HepG2 (cell line): ENCODE measurements around the gene USE1. TPM values are rescaled to one million over a fixed set of nuclear protein-coding genes. Genes with fewer than 3 reads are reported as not detected.

Experiments
- ATAC-seq: fragments of 200-7000 bp; cut with Tn5 transposase; 3 replicates; pipeline ENCODE4 v1.9.1; 2020; ENCODE audit warnings: mild to moderate bottlenecking, moderate library complexity
- BruUV-seq: library from RNA; stranded (reverse); fragments of 400-500 nt; replicated peaks from 2 replicates; lab custom pipeline; 2021; lab: Mats Ljungman, UMichigan
- CTCF ChIA-PET: fragments of 300-600 bp; formaldehyde crosslinking; extraction: SDS; loops from one replicate; lab custom pipeline; 2021; ENCODE audit warnings: low total read pairs, inconsistent platforms, low intra/inter-chr PET ratio; lab: Yijun Ruan, JAX
- POLR2A ChIA-PET: fragments of 350-600 bp; sonication (Branson Sonifier 250); formaldehyde crosslinking; loops from one replicate; lab custom pipeline; 2020; ENCODE audit warnings: antibody characterized with exemption, inconsistent platforms; lab: Yijun Ruan, JAX
- DNase-seq: peaks from one replicate; pipeline ENCODE4 v3.0.0-alpha.2; 2015; ENCODE audit warnings: low spot score
- FAIRE-seq: peaks from 3 replicates; lab custom pipeline; 2011; peaks lifted over from hg19 to GRCh38; lab: Jason Lieb, UNC
- H2AFZ ChIP-seq: one replicate; pipeline ENCODE4 v1.6.1; 2011; ENCODE audit warnings: low read length, inconsistent platforms
- H3K27ac ChIP-seq: fragments of 300-600 bp; 3 replicates; pipeline ENCODE4 v1.8.0; 2011; ENCODE audit warnings: mixed run types, mild to moderate bottlenecking, mixed read lengths, low read length, inconsistent platforms; ENCODE audit not compliant: insufficient read depth; ENCODE audit errors: extremely low read length
- H3K27me3 ChIP-seq, 2 experiments: fragments of 200-600 bp in 1 of 2; 2 replicates in 1 of 2; 3 replicates in 1 of 2; pipeline versions ENCODE4 v1.6.0 to v1.8.0; 2011; ENCODE audit warnings: low read length in 2 of 2, mild to moderate bottlenecking in 2 of 2, moderate library complexity in 2 of 2, inconsistent platforms in 1 of 2; ENCODE audit not compliant: insufficient read depth in 2 of 2, control insufficient read depth in 1 of 2
- H3K36me3 ChIP-seq, 2 experiments: fragments of 200-600 bp in 1 of 2; replicated peaks in 1 of 2; 2 replicates in 1 of 2; 3 replicates in 1 of 2; pipeline versions ENCODE4 v1.5.1 to v1.8.0; 2011; ENCODE audit warnings: low read length in 2 of 2, inconsistent platforms in 1 of 2; ENCODE audit not compliant: insufficient read depth in 2 of 2, control insufficient read depth in 1 of 2
- H3K4me1 ChIP-seq: 2 replicates; pipeline ENCODE4 v1.5.1; 2012; ENCODE audit warnings: low read length, inconsistent platforms; ENCODE audit not compliant: insufficient read depth
- H3K4me2 ChIP-seq: 2 replicates; pipeline ENCODE4 v1.6.0; 2011; ENCODE audit warnings: low read depth, low read length, inconsistent platforms
- H3K4me3 ChIP-seq, 3 experiments: fragments of 200-600 bp in 1 of 3; sonication (generic), shearing (Covaris generic) in 1 of 3; replicated peaks in 1 of 3; 2 replicates each; pipeline ENCODE4 v1.5.1; 2011 to 2016; ENCODE audit warnings: low read length in 3 of 3, inconsistent platforms in 2 of 3, low read depth in 2 of 3, mild to moderate bottlenecking in 2 of 3, control low read depth in 1 of 3, mixed read lengths in 1 of 3; ENCODE audit not compliant: insufficient read depth in 1 of 3
- H3K79me2 ChIP-seq: one replicate; pipeline ENCODE4 v1.6.1; 2011; ENCODE audit warnings: low read length, inconsistent platforms; ENCODE audit not compliant: insufficient read depth
- H3K9ac ChIP-seq: 2 replicates; pipeline ENCODE4 v1.6.0; 2011; ENCODE audit warnings: mild to moderate bottlenecking, low read depth, low read length, inconsistent platforms; ENCODE audit not compliant: insufficient read depth
- H3K9me3 ChIP-seq: 2 replicates; pipeline ENCODE4 v1.5.1; 2012; ENCODE audit warnings: mild to moderate bottlenecking, low read length
- H4K20me1 ChIP-seq: 2 replicates; pipeline ENCODE4 v1.6.0; 2011; ENCODE audit warnings: inconsistent platforms, mild to moderate bottlenecking, low read length, moderate library complexity; ENCODE audit not compliant: insufficient read depth
- BRD4 ChIP-seq: sonication (generic); formaldehyde crosslinking; IDR thresholded peaks from 2 replicates; pipeline ENCODE4 v1.4.0; 2020; ENCODE audit warnings: missing genetic modification reagents
- DMAP1 ChIP-seq: IDR thresholded peaks from 2 replicates; pipeline ENCODE4 v1.6.1; 2016
- HDAC6 ChIP-seq: fragments of 200-600 bp; sonication (generic); IDR thresholded peaks from 2 replicates; pipeline ENCODE4 v1.7.0; 2017; ENCODE audit warnings: mild to moderate bottlenecking, antibody characterized with exemption, low read length, low read depth
- HNRNPH1 ChIP-seq: fragments of 200-400 bp; formaldehyde crosslinking; optimal IDR thresholded peaks from 2 replicates; pipeline ENCODE3; 2017; ENCODE audit warnings: mild to moderate bottlenecking, low read depth, low read length
- ISL2 ChIP-seq: sonication (generic); formaldehyde crosslinking; IDR thresholded peaks from 2 replicates; pipeline ENCODE4 v1.5.0; 2020; ENCODE audit warnings: missing genetic modification reagents
- MXI1 ChIP-seq: IDR thresholded peaks from 3 replicates; pipeline ENCODE4 v1.6.1; 2012; ENCODE audit warnings: low read depth, low read length, inconsistent platforms, borderline replicate concordance
- NR2F6 ChIP-seq, 2 experiments: IDR thresholded peaks; 2 replicates each; pipeline ENCODE4 v1.6.1; 2016; ENCODE audit warnings: antibody characterized with exemption in 1 of 2, mild to moderate bottlenecking in 1 of 2
- RNF2 ChIP-seq: fragments of 450-650 bp; conservative IDR thresholded peaks from 2 replicates; pipeline ENCODE4 v1.6.1; 2016; ENCODE audit warnings: low read depth
- SIX1 ChIP-seq: sonication (generic); formaldehyde crosslinking; IDR thresholded peaks from 2 replicates; pipeline ENCODE4 v1.4.0; 2020; ENCODE audit warnings: missing genetic modification reagents, borderline replicate concordance
- SP4 ChIP-seq: sonication (generic); formaldehyde crosslinking; IDR thresholded peaks from 2 replicates; pipeline ENCODE4 v1.8.1; 2023; ENCODE audit warnings: mild to moderate bottlenecking, missing genetic modification reagents
- ZMYM2 ChIP-seq: sonication (generic); formaldehyde crosslinking; IDR thresholded peaks from 2 replicates; pipeline ENCODE4 v1.8.0; 2022; ENCODE audit warnings: mild to moderate bottlenecking, missing genetic modification reagents
- ZNF703 ChIP-seq: sonication (generic); formaldehyde crosslinking; IDR thresholded peaks from 2 replicates; pipeline ENCODE4 v1.5.1; 2020; ENCODE audit warnings: missing genetic modification reagents, mild to moderate bottlenecking, moderate library complexity, borderline replicate concordance
- ZNF891 ChIP-seq: sonication (generic); formaldehyde crosslinking; IDR thresholded peaks from 2 replicates; pipeline ENCODE4 v1.5.0; 2020; ENCODE audit warnings: mild to moderate bottlenecking, missing genetic modification reagents
- WGBS: methylation state at CpG from one replicate; pipeline ENCODE4 v1.1.6; 2017; ENCODE audit warnings: low lambda C conversion rate; 5-methylcytosine and 5-hydroxymethylcytosine counted together
- in situ Hi-C: cut with HindIII; loops from 2 replicates; pipeline ENCODE4 v1.10.0; 2017; ENCODE audit warnings: low pct_unique_long_range_greater_than_20kb; ENCODE audit not compliant: extremely low pct_ligation_motif_present
- intact Hi-C: fragments of 100-400 bp; cut with micrococcal nuclease; formaldehyde crosslinking; loops from one replicate; pipeline ENCODE4 v1.10.0; 2022; ENCODE audit not compliant: unreplicated experiment
- polyA plus RNA-seq, 8 experiments: library from polyadenylated mRNA; depleted of rRNA in 3 of 8; stranded (reverse) in 7 of 8; unstranded in 1 of 8; fragments of >200 nt; fragmentation: Illumina TruSeq in 4 of 8; extraction: Trizol in 4 of 8; gene quantifications; 2 replicates each; pipeline versions ENCODE4 v1.2.1 to v1.2.3, GENCODE V29; 2011 to 2016; ENCODE audit warnings: low read depth in 4 of 8, missing spikeins in 1 of 8, mixed read lengths in 1 of 8; ENCODE audit not compliant: insufficient read depth in 1 of 8
- total RNA-seq, 5 experiments: library from RNA; depleted of rRNA; stranded (reverse); fragments of >200 nt; fragmentation: Illumina TruSeq; extraction: Trizol; gene quantifications; 2 replicates each; pipeline ENCODE4 v1.2.3, GENCODE V29; 2016; ENCODE audit warnings: low read depth in 1 of 5
- TF ChIP-seq, protein P1 (sequence below): sonication (generic); formaldehyde crosslinking; IDR thresholded peaks from 2 replicates; pipeline ENCODE4 v1.9.0; 2021; ENCODE audit warnings: missing genetic modification reagents, mild to moderate bottlenecking, borderline replicate concordance
- TF ChIP-seq, protein P2 (sequence below): sonication (generic); formaldehyde crosslinking; conservative IDR thresholded peaks from 2 replicates; pipeline ENCODE4 v1.4.0; 2020; ENCODE audit warnings: missing genetic modification reagents
- TF ChIP-seq, protein P3 (sequence below): sonication (generic); formaldehyde crosslinking; IDR thresholded peaks from 2 replicates; pipeline ENCODE4 v1.5.0; 2020; ENCODE audit warnings: mild to moderate bottlenecking, missing genetic modification reagents
- TF ChIP-seq, protein P4 (sequence below): sonication (generic); formaldehyde crosslinking; IDR thresholded peaks from 2 replicates; pipeline ENCODE4 v1.8.0; 2022; ENCODE audit warnings: missing genetic modification reagents, mild to moderate bottlenecking, inconsistent platforms, borderline replicate concordance
- TF ChIP-seq, protein P5 (sequence below): sonication (generic); formaldehyde crosslinking; IDR thresholded peaks from 2 replicates; pipeline ENCODE4 v1.9.0; 2021; ENCODE audit warnings: missing genetic modification reagents, borderline replicate concordance

The USE1 gene
- total and polyA plus RNA-seq, 2 of the 13 experiments (the other 11 are each of a cell fraction or from before 2014, with no cell fraction given): 9.9 to 17.6 TPM

DNA sequence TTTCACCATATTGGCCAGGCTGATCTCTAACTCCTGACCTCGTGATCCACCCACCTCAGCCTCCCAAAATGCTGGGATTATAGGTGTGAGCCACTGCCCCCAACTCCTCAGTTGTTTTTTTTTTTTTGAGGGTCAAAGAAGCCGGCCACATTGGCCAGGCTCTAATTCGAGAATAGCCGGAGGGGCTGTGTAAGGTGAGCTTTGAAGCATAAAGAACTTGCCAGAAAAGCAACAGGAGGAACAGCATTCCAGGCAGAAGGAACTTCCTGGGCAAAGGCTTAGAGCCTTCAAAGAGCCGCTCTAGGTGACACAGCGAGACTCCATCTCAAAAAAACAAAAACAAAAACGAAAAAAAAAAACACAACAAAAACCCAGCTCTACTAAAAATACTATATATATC lies 50.9 kb downstream of the USE1 start:
- CTCF ChIA-PET: no interaction called here
- intact Hi-C loops: loop anchor here (5.0 kb wide), 1 partner anchor 39 kb away; the partner anchor contains the start of gene OCEL1
- H3K79me2 ChIP-seq: peaks cover 13% of the 10 kb centered on the region
- no peak overlapping the region for H3K9ac ChIP-seq
- no peaks in the 10 kb centered on the region for H4K20me1 ChIP-seq
- no peaks in the 10 kb centered on the region for H3K9me3 ChIP-seq
- no peak overlapping the region for H3K4me3 ChIP-seq
- DNase-seq (no peak), FAIRE-seq (no peak), ATAC-seq (no peak)
- in situ Hi-C loops: no loop called here
- H3K27me3 ChIP-seq: peaks cover 0 to 6% of the 10 kb centered on the region in 2 experiments; a peak in 2 of 5 replicates
- 76% methylated on average over 7 of the region's 7 CpGs for WGBS
- H3K36me3 ChIP-seq: peaks cover 0 to 7% of the 10 kb centered on the region in 2 experiments; a peak in 2 of 5 replicates
- H3K4me1 ChIP-seq: peaks cover 46% of the 10 kb centered on the region
- POLR2A ChIA-PET: interaction anchor here (1.8 to 3.4 kb wide), 3 partner anchors 17 to 51 kb away, joined by 7 to 16 read pairs (median 13); partner anchors contain the start of genes DDA1 and USE1
- H3K27ac ChIP-seq: no peak overlapping the region
- no peak overlapping the region for H2AFZ ChIP-seq
- TF ChIP-seq ISL2 (no peak), BRD4 (CRISPR knock-in tag) (no peak), SP4 (no peak), ZNF891 (CRISPR knock-in tag) (no peak), ZMYM2 (CRISPR knock-in tag) (no peak), HDAC6 (no peak), DMAP1 (CRISPR knock-in tag) (no peak), MXI1 (no peak), HNRNPH1 (no peak), ZNF703 (CRISPR knock-in tag) (no peak), RNF2 (no peak), SIX1 (no peak), NR2F6 (IDR thresholded peaks at IDR 0.05) (no peak), NR2F6 (CRISPR knock-in tag; IDR thresholded peaks at IDR 0.05) (no peak)
- TF ChIP-seq, protein P1, sequence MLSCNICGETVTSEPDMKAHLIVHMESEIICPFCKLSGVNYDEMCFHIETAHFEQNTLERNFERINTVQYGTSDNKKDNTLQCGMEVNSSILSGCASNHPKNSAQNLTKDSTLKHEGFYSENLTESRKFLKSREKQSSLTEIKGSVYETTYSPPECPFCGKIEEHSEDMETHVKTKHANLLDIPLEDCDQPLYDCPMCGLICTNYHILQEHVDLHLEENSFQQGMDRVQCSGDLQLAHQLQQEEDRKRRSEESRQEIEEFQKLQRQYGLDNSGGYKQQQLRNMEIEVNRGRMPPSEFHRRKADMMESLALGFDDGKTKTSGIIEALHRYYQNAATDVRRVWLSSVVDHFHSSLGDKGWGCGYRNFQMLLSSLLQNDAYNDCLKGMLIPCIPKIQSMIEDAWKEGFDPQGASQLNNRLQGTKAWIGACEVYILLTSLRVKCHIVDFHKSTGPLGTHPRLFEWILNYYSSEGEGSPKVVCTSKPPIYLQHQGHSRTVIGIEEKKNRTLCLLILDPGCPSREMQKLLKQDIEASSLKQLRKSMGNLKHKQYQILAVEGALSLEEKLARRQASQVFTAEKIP (CRISPR knock-in tag): no peak
- TF ChIP-seq, protein P2, sequence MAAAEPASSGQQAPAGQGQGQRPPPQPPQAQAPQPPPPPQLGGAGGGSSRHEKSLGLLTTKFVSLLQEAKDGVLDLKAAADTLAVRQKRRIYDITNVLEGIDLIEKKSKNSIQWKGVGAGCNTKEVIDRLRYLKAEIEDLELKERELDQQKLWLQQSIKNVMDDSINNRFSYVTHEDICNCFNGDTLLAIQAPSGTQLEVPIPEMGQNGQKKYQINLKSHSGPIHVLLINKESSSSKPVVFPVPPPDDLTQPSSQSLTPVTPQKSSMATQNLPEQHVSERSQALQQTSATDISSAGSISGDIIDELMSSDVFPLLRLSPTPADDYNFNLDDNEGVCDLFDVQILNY (CRISPR knock-in tag): no peak
- TF ChIP-seq, protein P3, sequence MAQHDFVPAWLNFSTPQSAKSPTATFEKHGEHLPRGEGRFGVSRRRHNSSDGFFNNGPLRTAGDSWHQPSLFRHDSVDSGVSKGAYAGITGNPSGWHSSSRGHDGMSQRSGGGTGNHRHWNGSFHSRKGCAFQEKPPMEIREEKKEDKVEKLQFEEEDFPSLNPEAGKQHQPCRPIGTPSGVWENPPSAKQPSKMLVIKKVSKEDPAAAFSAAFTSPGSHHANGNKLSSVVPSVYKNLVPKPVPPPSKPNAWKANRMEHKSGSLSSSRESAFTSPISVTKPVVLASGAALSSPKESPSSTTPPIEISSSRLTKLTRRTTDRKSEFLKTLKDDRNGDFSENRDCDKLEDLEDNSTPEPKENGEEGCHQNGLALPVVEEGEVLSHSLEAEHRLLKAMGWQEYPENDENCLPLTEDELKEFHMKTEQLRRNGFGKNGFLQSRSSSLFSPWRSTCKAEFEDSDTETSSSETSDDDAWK (CRISPR knock-in tag): no peak
- TF ChIP-seq, protein P4, sequence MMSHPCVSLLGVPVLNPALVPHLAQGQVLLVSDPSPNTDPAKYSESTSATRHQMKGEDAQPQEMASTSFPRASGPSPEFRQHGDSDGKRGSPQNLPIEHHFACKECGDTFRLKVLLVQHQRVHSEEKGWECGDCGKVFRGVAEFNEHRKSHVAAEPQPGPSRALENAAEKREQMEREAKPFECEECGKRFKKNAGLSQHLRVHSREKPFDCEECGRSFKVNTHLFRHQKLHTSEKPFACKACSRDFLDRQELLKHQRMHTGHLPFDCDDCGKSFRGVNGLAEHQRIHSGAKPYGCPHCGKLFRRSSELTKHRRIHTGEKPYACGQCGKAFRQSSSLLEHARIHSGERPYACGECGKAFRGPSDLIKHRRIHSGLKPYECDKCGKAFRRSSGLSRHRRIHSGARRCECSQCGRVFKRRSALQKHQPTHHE (CRISPR knock-in tag): no peak
- TF ChIP-seq, protein P5, sequence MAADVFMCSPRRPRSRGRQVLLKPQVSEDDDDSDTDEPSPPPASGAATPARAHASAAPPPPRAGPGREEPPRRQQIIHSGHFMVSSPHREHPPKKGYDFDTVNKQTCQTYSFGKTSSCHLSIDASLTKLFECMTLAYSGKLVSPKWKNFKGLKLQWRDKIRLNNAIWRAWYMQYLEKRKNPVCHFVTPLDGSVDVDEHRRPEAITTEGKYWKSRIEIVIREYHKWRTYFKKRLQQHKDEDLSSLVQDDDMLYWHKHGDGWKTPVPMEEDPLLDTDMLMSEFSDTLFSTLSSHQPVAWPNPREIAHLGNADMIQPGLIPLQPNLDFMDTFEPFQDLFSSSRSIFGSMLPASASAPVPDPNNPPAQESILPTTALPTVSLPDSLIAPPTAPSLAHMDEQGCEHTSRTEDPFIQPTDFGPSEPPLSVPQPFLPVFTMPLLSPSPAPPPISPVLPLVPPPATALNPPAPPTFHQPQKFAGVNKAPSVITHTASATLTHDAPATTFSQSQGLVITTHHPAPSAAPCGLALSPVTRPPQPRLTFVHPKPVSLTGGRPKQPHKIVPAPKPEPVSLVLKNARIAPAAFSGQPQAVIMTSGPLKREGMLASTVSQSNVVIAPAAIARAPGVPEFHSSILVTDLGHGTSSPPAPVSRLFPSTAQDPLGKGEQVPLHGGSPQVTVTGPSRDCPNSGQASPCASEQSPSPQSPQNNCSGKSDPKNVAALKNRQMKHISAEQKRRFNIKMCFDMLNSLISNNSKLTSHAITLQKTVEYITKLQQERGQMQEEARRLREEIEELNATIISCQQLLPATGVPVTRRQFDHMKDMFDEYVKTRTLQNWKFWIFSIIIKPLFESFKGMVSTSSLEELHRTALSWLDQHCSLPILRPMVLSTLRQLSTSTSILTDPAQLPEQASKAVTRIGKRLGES (CRISPR knock-in tag): no peak
- H3K4me2 ChIP-seq: no peak overlapping the region
- no TSS peak for BruUV-seq
